ENCODE results near the gene ARPC2. TPM values are rescaled to one million over a fixed set of nuclear protein-coding genes. Genes with fewer than 3 reads are reported as not detected.
A peak's percentile ranks its signal among the peaks of the same experiment; 100 is the strongest.

ARPC2 gene
- total and polyA plus RNA-seq, 2 of the 13 experiments (the other 11 are each of a cell fraction or from before 2014, with no cell fraction given), result 168 to 303 TPM

GRCh38 chr2:218186876-218187275 lies 30.1 kb upstream of the ARPC2 start:
- 0% methylated on average over 1 of the region's 1 CpG for WGBS (ENCODE audit: low lambda C conversion rate)
- DNase-seq (ENCODE audit: low spot score), result no peak
- ChIA-PET CTCF (ENCODE audit: low intra/inter-chr PET ratio, low total read pairs) (interaction anchor here (1.0 to 1.5 kb wide), 3 partner anchors 52 to 83 kb away, joined by 3 to 9 read pairs (median 4); partner anchors contain the start of genes AAMP and PNKD), POLR2A (interaction anchor here (1.2 kb wide), 1 partner anchor 83 kb away, joined by 3 read pairs; the partner anchor contains the start of genes AAMP and PNKD)
- Histone ChIP-seq H3K27me3 (ENCODE audit: control insufficient read depth in 1 of 2, insufficient read depth in 2 of 2, low read length in 2 of 2) (0 out of 5 replicates have a peak, but pooled peaks cover 0 to 11% of the 10 kb centered on the region in 2 experiments), H3K4me2 (ENCODE audit: low read depth, low read length) (peak overlapping the region; percentile 70), H3K27ac (ENCODE audit: extremely low read length, insufficient read depth, low read length) (no peak overlapping the region), H2AFZ (ENCODE audit: low read length) (peak overlapping the region; percentile 78), H3K9ac (ENCODE audit: insufficient read depth, low read depth, low read length) (no peak overlapping the region), H3K79me2 (ENCODE audit: insufficient read depth, low read length) (no peaks in the 10 kb centered on the region), H3K4me3 (replicated peaks in 1 of 3; ENCODE audit: insufficient read depth in 1 of 3, low read depth in 2 of 3, low read length in 3 of 3) (peak overlapping the region in 1 of 3 experiments; percentile 14; a peak in 1 of 6 replicates), H3K9me3 (ENCODE audit: low read length) (no peaks in the 10 kb centered on the region), H4K20me1 (ENCODE audit: insufficient read depth, low read length) (no peaks in the 10 kb centered on the region), H3K36me3 (replicated peaks in 1 of 2; ENCODE audit: control insufficient read depth in 1 of 2, insufficient read depth in 2 of 2, low read length in 2 of 2) (no peaks in the 10 kb centered on the region), H3K4me1 (ENCODE audit: insufficient read depth, low read length) (peaks cover 15% of the 10 kb centered on the region)
- BruUV-seq (replicated peaks), result no TSS peak
- TF ChIP-seq RORA (CRISPR knock-in tag; IDR thresholded peaks at IDR 0.05) (no peak), MED13 (CRISPR knock-in tag; IDR thresholded peaks at IDR 0.05) (no peak)
- intact Hi-C loops (cut with micrococcal nuclease; ENCODE audit: unreplicated experiment), result loop anchor here (5.0 to 10.0 kb wide), 3 partner anchors 70 to 208 kb away; partner anchors contain the start of genes AAMP, CTDSP1 and PNKD
- peak; percentile 33 for ATAC-seq
- in situ Hi-C loops (cut with HindIII; ENCODE audit: extremely low pct_ligation_motif_present, low pct_unique_long_range_greater_than_20kb), result no loop called here
- no peak for FAIRE-seq

- intact Hi-C loops (cut with micrococcal nuclease; ENCODE audit: unreplicated experiment) (loop anchor here (5.0 to 10.0 kb wide), 3 partner anchors 70 to 207 kb away; partner anchors contain the start of genes AAMP, CTDSP1 and PNKD), in situ Hi-C loops (cut with HindIII; ENCODE audit: extremely low pct_ligation_motif_present, low pct_unique_long_range_greater_than_20kb) (no loop called here)
- Histone ChIP-seq H3K4me2 (ENCODE audit: low read depth, low read length) (no peak overlapping the region), H4K20me1 (ENCODE audit: insufficient read depth, low read length) (no peaks in the 10 kb centered on the region), H3K27ac (ENCODE audit: extremely low read length, insufficient read depth, low read length) (no peak overlapping the region), H3K9ac (ENCODE audit: insufficient read depth, low read depth, low read length) (no peak overlapping the region), H3K79me2 (ENCODE audit: insufficient read depth, low read length) (no peaks in the 10 kb centered on the region), H3K4me3 (replicated peaks in 1 of 3; ENCODE audit: insufficient read depth in 1 of 3, low read depth in 2 of 3, low read length in 3 of 3) (no peak overlapping the region), H3K9me3 (ENCODE audit: low read length) (no peaks in the 10 kb centered on the region), H2AFZ (ENCODE audit: low read length) (no peak overlapping the region), H3K27me3 (ENCODE audit: control insufficient read depth in 1 of 2, insufficient read depth in 2 of 2, low read length in 2 of 2) (0 out of 5 replicates have a peak, but pooled peaks cover 0 to 11% of the 10 kb centered on the region in 2 experiments), H3K4me1 (ENCODE audit: insufficient read depth, low read length) (peaks cover 15% of the 10 kb centered on the region), H3K36me3 (replicated peaks in 1 of 2; ENCODE audit: control insufficient read depth in 1 of 2, insufficient read depth in 2 of 2, low read length in 2 of 2) (no peaks in the 10 kb centered on the region)
- ChIA-PET POLR2A (interaction anchor here (1.2 kb wide), 1 partner anchor 83 kb away, joined by 3 read pairs; the partner anchor contains the start of genes AAMP and PNKD), CTCF (ENCODE audit: low intra/inter-chr PET ratio, low total read pairs) (interaction anchor here (1.0 to 1.5 kb wide), 3 partner anchors 51 to 82 kb away, joined by 3 to 9 read pairs (median 4); partner anchors contain the start of genes AAMP and PNKD)
- no peak for TF ChIP-seq PRMT3 (CRISPR knock-in tag; IDR thresholded peaks at IDR 0.05; ENCODE audit: borderline replicate concordance, low read depth)
- TF ChIP-seq, protein P1, sequence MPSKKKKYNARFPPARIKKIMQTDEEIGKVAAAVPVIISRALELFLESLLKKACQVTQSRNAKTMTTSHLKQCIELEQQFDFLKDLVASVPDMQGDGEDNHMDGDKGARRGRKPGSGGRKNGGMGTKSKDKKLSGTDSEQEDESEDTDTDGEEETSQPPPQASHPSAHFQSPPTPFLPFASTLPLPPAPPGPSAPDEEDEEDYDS (CRISPR knock-in tag; IDR thresholded peaks at IDR 0.05), result no peak
- no peak for TF ChIP-seq ZSCAN9 (CRISPR knock-in tag; IDR thresholded peaks at IDR 0.05; ENCODE audit: borderline replicate concordance)
- TF ChIP-seq ZNF710 (CRISPR knock-in tag; IDR thresholded peaks at IDR 0.05; ENCODE audit: borderline replicate concordance), result no peak
- no peak for TF ChIP-seq POGZ (CRISPR knock-in tag; IDR thresholded peaks at IDR 0.05)
- no peak for TF ChIP-seq CEBPG (CRISPR knock-in tag; IDR thresholded peaks at IDR 0.05)
- TF ChIP-seq CENPBD1 (CRISPR knock-in tag; IDR thresholded peaks at IDR 0.05; ENCODE audit: borderline replicate concordance, low read depth), result no peak
- no peak for TF ChIP-seq FOSL2 (CRISPR knock-in tag; IDR thresholded peaks at IDR 0.05)
- no TSS peak for BruUV-seq (replicated peaks)
- ATAC-seq (peak; percentile 16; the same call in 1 of the 3 replicates), FAIRE-seq (no peak), DNase-seq (ENCODE audit: low spot score) (no peak)
- WGBS (ENCODE audit: low lambda C conversion rate), result 5% methylated on average over 4 of the region's 4 CpGs
Measured at GRCh38 chr2:218187296-218188015, 29.5 kb upstream of the ARPC2 start.
